HT-29 (cell line): Measurements from ENCODE around the gene P4HA2. TPM values are rescaled to one million over a fixed set of nuclear protein-coding genes. Genes with fewer than 3 reads are reported as not detected.

Experiments
- DNase-seq: peaks from one replicate; pipeline ENCODE4 v3.0.0-alpha.2; 2015; ENCODE audit warnings: low spot score
- total RNA-seq: library from RNA; depleted of rRNA; stranded (reverse); fragments of >200 nt; shearing (Covaris generic); gene quantifications from 2 replicates; pipeline ENCODE4 v1.2.3, GENCODE V29; 2014

The P4HA2 gene
- total RNA-seq, 1 experiment from 2014 or later, result 20.5 TPM

DNA sequence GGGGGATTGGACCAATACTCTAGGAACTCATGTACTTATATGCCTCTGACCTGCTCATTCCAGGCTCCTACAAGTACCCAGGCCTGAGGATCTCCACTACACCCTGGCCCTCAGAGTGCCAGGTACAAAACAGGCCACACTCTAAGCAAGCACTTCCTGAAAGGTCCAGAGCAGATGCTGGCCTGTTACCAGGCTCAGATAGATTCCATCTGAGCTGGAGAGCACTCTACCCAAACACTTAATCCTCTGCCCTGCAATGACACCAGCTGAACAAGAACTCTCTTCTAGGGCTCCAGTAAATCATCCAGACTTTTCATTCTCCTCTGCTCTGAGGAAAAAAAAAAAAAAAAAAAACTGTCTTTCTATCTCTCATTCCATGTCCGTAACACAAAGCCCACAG is 2.9 kb downstream of the P4HA2 start:
- no peak for DNase-seq

GRCh38 chr5:132223861-132224260 is 3.8 kb downstream of the P4HA2 start:
- DNase-seq, result no peak

DNA sequence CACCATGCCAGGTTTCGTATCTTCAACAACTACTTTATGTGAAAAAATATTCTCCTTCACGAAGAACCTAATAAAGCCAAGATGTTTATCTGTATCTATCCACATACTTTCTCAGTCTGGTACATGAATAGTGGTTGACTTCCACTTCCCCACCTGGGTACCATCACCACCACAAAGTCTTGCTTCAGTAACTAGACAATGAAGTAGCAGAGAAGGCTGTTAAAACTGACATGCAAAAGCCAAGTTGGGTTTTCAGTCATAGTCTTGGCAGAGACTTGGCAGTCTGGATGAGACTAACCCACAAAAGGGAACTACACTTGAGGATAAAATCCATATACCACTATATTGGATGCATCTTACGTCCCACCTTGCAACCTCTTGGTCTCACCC is 5.0 kb downstream of the P4HA2 start:
- DNase-seq, result no peak

DNA sequence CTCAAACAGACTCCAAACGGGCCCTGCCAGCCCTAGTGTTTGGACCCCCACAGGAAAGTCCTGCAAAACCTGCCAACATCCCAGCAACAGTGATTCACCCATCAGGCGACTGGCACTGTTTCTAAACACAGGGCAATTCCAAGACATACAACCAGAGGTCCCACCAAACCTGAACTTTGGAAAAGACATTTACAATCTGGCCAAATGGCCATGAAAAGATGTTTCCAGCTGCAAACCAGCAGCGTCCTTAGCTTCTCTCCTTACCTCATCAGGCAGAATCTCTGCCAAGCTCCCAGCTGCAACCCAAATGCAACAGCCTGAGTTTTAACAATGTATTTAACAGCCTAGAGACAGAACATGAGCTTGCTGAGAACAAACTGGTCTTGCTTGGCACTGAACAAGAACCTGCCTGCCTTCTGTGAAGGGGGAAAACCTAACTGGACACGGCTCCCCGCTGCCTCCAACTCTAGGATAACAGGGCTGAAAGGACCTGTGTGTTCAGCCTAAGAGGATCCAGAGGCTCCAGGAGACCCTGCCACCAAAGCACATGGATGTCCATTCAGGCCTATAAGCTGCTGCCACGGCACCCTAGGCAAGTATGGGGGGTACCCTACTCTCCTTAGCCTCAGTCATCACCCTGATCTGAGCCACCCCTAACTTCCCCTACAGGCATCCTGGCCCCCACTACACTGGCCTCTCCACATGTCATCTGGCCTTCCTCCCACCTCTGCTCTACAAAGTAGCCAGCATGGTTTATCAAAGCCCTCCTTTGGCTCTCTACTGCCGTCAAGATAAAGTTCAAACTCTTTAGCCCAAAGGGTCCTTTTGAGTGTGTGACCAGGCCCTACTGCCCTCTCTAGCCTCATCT is 5.6 kb downstream of the P4HA2 start:
- no peak for DNase-seq

- DNase-seq, result no peak
Observed at GRCh38 chr5:132220491-132220890, 7.2 kb downstream of the P4HA2 start.

DNA sequence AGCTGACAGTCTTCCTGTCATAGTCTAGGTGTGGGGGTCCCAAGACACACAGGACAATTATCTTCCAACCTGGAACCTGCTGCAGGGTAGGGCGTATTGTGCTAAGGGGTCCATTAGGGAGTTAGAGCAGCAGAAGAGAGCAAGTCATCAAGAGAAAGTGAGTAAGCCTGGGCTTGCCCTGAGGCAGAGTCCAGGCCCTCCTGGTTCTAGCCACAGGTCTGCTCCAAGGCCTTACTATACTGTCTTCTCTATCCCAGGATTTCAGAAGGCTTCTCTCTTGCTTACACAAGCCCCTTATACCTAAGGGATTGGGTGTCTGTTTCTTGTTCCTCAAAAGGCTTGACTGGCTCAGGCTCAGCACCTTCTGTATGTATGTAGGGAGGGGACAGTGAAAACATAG is 7.7 kb downstream of the P4HA2 start:
- no peak for DNase-seq

- no peak for DNase-seq
Observed at GRCh38 chr5:132219289-132219970, 8.2 kb downstream of the P4HA2 start.

DNA sequence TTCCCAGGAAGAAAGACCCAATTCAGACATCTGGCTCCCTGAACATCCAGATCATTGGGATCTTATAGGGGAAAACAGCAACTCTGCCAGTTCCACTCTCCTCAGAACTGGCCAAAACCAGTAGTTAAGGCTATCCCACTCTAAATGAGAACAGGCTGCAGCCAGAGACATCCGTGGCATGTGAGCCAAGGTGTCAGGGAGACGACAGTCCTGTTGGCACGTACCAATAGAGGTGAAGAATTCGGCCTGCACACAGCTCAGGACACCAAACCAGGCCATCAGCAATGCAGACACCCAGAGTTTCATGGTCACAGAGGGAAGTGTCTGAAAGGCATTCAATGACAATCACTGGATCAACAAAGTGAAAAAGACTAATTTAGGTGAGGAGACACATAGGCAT is 9.3 kb downstream of the P4HA2 start:
- DNase-seq, result no peak

DNA sequence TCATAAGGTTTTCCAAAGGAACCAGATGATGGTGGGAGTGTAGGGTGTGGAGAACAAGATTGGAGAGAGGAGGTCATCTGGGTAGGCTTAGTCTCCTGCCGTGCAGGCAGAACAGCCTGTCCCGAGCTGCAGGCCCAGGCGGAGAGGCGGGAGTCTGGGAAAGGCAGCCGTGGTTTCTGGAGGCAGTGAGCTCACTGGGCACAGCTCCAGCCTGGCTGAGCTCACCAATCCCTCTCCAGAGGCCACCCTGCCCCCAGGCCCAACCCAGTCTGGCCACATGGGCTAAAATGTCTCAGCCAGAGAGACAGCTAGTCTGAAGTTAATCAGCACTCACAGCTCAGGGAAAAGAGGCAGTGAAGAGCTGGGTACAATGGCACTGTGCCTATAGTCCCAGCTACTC is 12.3 kb downstream of the P4HA2 start:
- peak; percentile 30 for DNase-seq

GRCh38 chr5:132214491-132214890 is 13.2 kb downstream of the P4HA2 start:
- DNase-seq, result no peak

DNA sequence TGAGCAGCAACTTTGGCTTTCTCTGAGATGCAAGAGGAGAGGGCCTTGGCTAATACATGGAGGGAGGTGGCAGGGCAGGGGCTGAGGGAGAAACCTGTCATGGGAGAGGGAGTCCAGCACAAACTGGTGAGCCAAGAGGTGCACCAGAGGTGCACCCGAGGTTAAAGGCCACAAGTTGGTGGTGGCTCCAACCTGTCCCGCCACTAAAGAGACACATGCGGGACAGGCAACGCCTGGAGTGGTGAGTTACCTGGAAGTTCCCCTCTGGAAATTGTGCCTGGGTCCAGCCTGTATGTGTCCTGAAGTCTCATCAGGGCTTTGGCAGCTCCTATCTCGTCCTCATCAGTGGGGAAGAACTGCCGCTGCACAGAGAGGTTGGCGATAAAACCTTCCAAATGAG is 14.0 kb downstream of the P4HA2 start:
- DNase-seq, result no peak

GRCh38 chr5:132211787-132212186 is 15.9 kb downstream of the P4HA2 start:
- no peak for DNase-seq

DNA sequence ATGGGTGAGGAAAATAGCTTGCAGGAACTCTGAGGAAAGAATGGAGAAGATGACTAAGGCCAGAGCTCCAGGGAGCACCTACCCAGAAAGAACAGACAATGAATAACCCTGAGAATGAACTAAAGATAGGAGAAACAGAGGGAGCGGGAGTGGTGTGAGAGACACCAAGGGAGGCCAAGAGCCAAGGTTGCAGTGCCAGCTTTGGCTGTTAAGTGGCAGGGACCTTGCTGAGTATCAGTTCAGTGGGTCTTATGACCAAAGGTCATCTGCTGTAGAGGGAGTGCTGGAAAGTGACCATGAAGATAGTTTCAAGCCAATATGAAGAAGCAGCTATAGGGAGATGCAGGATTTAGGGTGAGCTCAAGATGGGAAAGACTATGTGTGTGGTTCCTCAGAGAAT is 16.7 kb downstream of the P4HA2 start:
- no peak for DNase-seq

DNA sequence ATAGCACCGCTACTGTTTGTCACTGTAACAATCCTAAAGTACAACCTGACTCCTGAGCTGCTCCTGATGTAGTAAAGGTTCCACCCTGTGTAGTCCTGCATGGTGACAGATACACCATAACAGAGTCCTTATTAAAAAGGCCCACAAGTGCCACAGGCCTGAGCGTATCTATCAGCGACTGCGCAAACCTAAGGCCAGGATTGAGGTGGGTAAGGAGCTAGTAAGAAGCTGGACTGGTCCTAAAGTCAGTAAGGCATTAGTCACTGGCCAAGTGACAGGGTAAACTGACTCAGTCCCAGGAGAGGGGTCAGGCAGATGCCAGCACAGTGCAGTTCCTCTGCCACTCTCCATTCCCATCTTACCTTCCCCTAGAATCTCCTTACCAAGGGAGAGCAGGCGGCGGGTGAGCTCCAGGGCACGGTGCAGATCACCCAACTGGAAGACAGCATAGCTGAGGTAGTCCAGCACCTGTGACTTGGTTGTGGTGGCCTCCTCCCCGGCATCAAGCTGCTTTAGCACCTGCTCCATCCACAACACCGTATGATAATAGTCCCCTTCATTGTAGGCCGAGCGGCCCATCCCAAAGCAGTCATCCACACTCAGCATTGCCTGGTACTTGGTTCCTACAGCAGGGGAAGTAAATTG is 17.6 kb downstream of the P4HA2 start:
- no peak for DNase-seq

DNA sequence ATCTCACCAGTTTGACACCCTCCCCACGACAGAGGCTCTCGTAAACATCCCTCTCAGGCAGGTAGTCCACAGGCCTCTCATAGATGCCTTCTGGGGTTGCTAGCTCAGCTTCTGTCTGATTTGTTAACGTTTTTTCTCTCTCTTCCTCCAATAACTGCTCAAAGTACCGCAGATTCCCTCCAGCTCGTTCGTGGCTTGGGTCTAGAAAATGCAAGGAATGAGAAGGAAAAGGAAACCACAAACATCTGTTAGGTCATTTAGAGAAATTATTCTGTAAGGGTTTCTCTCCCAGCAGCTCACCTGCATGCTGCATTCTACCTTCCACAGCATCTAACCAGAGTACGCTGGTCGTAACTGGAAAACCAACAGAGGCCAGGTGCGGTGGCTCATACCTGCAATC is 18.5 kb downstream of the P4HA2 start:
- no peak for DNase-seq

GRCh38 chr5:132207778-132208177 is 19.9 kb downstream of the P4HA2 start:
- no peak for DNase-seq

DNA sequence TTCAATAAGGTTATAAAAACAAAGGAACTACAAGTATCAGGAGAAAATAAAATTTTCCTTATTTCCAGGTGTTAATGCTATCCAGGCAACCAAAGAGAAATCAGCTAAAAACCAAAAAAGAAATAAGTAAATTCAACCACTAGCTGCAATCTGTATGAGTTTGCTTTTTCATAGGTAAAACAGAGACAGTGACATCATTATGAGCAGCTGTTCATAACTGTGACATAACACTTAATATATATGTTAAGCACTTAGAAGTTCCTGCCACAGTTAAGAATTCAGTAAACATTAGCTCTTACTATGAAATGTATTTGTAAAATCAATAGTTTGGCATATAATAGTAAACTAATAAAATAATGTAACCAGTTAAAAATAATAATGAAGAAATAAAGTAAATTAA is 20.9 kb downstream of the P4HA2 start:
- no peak for DNase-seq

GRCh38 chr5:132205385-132206125 is 22.1 kb downstream of the P4HA2 start:
- DNase-seq, result no peak

DNA sequence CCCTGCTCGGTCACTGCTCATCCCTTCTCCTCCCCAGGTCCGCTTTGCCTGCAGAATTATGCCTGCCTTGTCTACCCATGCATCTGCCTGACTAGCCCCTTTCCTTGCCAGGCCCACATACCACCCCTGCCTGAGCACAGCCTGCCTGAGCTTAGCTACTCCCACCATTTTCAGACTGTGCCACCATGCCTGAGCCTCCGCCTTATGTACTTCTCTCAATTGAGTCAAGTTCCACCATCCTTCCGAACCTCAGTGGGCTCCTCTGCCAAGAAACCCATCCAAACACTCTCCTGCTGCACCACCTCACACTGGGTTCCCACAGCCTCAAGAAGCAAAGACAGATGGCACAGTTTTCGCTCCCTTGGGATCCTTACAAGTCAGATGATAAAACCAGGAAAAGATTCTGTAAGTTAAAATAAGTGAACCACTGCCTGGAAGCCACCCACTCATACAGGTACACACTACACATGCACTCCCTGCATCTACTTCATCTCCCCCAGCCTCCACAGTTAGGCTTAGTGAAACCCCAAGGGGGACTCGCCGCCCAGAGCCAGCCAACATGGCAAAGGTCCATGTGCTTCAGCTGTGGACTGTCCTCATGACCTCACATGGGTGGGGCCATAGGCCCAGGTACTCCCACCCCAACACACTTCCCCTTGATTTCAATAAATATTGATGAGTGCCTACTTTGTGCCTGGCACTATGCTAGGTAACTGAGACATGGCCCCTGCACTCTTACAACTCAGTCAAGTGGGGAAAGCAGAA is 23.1 kb downstream of the P4HA2 start:
- DNase-seq, result no peak

DNA sequence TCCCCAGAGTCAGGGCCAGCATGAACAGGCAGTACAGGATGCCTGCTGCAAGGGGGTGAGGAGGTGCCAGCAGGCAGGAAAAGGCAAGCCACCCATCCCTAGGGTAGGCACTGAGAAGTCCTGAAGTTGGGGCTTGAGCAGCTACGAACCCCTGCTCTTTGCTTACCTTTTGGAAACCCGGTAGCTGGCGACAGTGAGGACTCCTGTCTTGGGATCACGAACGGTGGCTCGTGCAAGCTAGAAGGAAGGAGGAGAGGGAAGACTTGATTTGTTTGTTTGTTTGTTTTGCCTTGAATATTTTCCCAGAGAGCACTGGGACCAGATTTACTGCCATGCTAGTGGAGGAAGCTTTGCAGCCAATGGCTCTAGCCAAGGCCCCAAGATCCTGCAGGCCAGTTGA is 23.7 kb downstream of the P4HA2 start:
- DNase-seq, result no peak

DNA sequence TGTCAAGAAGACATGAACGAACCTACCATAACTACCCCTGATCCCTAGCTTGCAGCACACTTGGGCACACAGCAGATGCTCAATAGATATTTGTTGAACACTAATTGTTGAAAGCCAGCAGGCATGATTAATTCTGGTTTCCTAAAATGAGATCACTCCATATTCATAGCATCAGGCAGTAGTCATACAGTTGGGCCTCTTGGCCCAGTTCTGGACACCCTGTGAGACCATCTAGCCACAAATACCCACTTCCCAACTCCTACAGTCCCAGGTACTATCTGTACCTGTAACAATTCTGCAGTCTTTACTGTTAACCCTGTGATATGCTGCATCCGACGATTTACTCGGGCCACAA is 24.2 kb downstream of the P4HA2 start:
- DNase-seq, result no peak
